Stimulated activated effector memory CD8-positive, alpha-beta T cell treated with anti-CD3 and anti-CD28 coated beads, Interleukin-12 subunit alpha, Interleukin-12 subunit beta, amount 100 ng/mL, for 72 hours (primary cell): Measurements from ENCODE around the gene SLC1A2.
A peak's percentile ranks its signal among the peaks of the same experiment; 100 is the strongest.

Source experiments
- ATAC-seq: fragments of 150-1000 bp; cut with Tn5 transposase; 2 replicates; pipeline ENCODE4 v1.10.0; 2021
- DNase-seq, 2 donors: peaks; one replicate each; pipeline ENCODE4 v3.0.0; 2021 to 2022; ENCODE audit warnings: low spot score in 2 of 2
- H3K27ac Mint-ChIP-seq: one replicate; pipeline ENCODE4 v1.8.0; 2022; ENCODE audit warnings: mild to moderate bottlenecking, mixed read lengths
- H3K36me3 Mint-ChIP-seq: one replicate; pipeline ENCODE4 v1.8.0; 2022; ENCODE audit warnings: mild to moderate bottlenecking, mixed read lengths
- H3K4me1 Mint-ChIP-seq: one replicate; pipeline ENCODE4 v1.8.0; 2022; ENCODE audit warnings: mixed read lengths
- H3K4me3 Mint-ChIP-seq: one replicate; pipeline ENCODE4 v1.8.0; 2022; ENCODE audit warnings: mild to moderate bottlenecking, mixed read lengths
- H3K9me3 Mint-ChIP-seq: one replicate; pipeline ENCODE4 v1.8.0; 2022; ENCODE audit warnings: mixed read lengths

SLC1A2 gene

DNA sequence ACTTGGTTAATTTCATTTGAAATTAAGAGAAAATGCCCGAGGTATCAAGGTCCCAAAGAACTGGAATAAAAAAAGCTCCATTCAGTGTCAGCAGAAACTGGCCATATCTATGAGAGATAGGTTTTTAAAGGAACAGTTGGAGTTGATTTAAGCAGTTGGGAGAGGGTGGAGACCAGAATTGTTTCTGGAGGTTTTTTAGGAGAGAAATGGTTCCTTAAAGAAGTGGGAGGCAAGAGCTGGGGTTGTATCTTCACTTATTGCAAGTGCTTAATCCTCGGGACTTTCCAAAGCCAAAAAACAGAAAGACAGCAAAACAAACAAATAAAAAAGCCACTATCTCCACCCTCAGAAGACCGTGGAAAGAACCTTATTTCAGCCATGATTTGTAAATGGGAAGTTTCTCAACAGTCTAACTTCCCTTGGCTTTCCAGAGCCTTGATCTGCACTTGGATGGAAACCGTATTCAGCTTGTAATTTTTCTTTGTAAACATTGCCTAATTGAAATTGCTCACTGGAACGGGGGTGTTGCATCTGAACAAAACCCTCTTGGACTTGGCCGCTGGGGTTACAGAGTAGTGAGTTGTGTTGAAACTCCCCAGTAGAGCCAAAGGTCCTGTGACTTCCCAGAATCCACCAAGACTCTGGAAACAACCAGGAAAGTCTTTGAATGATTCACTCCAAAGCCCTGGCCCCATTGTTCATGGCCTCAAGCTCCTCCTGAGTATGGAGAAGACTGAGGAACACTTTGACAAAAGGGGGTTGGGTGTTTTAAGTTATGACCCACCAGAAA lies 115.6 kb downstream of the SLC1A2 start:
- H3K4me1 Mint-ChIP-seq = peaks cover 19% of the 10 kb centered on the region
- H3K4me3 Mint-ChIP-seq = no peak overlapping the region
- H3K27ac Mint-ChIP-seq = peak overlapping the region; percentile 9
- H3K36me3 Mint-ChIP-seq = no peaks in the 10 kb centered on the region
- no peak for DNase-seq
- H3K9me3 Mint-ChIP-seq = no peaks in the 10 kb centered on the region
- ATAC-seq = no peak

DNA sequence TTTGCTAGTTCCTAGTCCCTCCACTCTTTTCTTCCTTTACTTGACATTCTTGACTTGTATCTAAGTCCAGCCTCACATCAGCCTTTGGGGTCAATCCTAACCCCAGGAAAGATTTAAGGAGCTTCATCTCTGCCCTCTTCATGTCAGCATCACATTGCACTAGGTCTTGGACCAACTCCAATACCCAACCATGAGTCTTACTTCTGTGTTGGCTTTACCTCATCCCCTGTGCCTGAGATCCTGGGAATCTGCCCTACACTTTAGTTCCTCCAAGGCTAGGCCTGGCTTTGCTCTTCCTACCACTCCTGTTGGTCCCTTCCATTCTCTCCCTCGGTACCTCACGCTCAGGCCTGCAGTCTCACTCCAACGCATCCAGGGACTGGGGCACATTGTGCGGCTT lies 117.0 kb downstream of the SLC1A2 start:
- peaks cover 19% of the 10 kb centered on the region for H3K4me1 Mint-ChIP-seq
- ATAC-seq (no peak), DNase-seq (no peak)
- no peak overlapping the region for H3K4me3 Mint-ChIP-seq
- H3K36me3 Mint-ChIP-seq = no peaks in the 10 kb centered on the region
- H3K27ac Mint-ChIP-seq = no peak overlapping the region
- no peaks in the 10 kb centered on the region for H3K9me3 Mint-ChIP-seq

DNA sequence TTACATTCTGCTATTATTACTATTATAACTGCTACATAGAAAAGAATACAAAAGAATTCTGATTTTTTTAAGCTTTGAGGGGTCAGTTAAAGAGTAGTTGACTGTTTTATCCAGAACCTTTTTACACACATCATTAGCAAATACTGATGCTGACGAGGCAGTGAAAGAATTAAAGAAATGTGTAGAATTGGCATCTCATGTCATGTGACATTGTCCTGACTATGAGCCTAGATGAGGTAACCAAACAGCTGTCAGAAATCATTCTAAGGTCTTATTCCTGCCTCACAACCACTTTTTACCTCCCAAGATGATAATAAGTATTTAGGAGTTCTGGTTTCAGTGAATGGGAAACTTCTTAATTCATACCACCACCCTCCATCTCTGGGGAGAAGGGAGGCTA lies 121.0 kb downstream of the SLC1A2 start:
- Mint-ChIP-seq H3K9me3 (no peaks in the 10 kb centered on the region), H3K27ac (no peak overlapping the region), H3K36me3 (no peaks in the 10 kb centered on the region), H3K4me1 (peaks cover 7% of the 10 kb centered on the region), H3K4me3 (no peak overlapping the region)
- ATAC-seq = no peak
- DNase-seq = no peak

DNA sequence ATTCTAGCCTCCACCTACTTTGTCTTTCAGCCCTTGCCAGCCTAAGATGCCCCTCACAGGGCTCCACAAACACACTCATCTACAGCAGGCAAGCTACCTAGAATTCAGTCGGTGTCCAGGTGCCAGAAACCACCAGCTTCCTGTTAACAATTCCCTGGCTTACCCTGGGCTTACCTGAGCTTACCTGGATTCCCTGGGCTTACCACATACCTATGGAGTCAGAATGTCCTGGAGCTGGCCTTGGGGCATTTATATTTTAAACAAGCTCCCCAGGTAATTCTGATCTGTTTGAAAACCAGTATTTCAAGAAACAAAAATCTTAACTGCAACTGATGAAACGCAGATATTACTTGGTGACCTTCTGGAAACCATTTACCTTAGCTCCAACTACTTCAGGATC lies 123.6 kb downstream of the SLC1A2 start:
- no peak for ATAC-seq

DNA sequence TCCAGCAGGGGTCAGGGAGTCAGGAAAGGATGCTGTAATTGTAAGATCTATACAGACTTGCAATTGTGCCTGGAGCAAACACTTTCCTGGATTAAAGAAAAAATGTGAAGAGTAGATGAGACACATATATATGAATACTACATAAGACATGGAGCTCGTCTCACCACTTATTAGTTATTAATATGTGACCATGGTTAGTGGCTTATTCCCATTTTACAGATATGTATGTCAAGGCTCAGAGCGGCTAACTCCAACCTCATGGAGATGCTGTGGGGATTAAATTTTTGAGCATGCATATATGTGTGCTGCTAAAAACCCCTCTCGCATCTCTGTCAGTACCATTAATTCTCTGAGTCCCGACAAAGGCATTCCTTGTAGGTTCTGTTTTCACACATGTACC lies 125.7 kb downstream of the SLC1A2 start:
- H3K4me3 Mint-ChIP-seq = no peak overlapping the region
- H3K4me1 Mint-ChIP-seq = peaks cover 26% of the 10 kb centered on the region
- H3K36me3 Mint-ChIP-seq = no peaks in the 10 kb centered on the region
- ATAC-seq (no peak), DNase-seq (no peak)
- H3K27ac Mint-ChIP-seq = no peak overlapping the region
- H3K9me3 Mint-ChIP-seq = no peaks in the 10 kb centered on the region

More for the DNA sequence above, 123.6 kb downstream of the SLC1A2 start:
- Mint-ChIP-seq H3K9me3 (no peaks in the 10 kb centered on the region), H3K4me1 (peaks cover 21% of the 10 kb centered on the region), H3K27ac (no peak overlapping the region), H3K4me3 (no peak overlapping the region), H3K36me3 (no peaks in the 10 kb centered on the region)
- DNase-seq = no peak

DNA sequence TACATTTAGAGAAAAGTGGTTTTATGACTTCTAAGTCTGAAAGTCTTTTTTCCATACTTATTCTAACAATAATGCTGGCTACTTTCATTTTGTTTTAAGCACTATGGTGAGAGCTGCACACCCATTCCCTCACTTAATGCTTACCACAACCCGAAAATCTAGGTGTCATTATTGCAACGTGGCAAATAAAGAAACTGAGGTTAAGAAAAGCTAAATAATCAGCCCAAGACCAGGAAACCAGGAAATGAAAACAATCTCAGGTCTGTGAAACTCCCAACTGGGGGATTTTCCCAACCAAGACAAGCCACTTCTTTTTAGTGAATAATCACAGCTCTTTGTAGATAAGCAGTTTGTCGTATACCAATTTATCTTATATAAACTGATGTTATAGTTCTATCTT lies 126.3 kb downstream of the SLC1A2 start:
- ATAC-seq = no peak
- H3K4me3 Mint-ChIP-seq = no peak overlapping the region

DNA sequence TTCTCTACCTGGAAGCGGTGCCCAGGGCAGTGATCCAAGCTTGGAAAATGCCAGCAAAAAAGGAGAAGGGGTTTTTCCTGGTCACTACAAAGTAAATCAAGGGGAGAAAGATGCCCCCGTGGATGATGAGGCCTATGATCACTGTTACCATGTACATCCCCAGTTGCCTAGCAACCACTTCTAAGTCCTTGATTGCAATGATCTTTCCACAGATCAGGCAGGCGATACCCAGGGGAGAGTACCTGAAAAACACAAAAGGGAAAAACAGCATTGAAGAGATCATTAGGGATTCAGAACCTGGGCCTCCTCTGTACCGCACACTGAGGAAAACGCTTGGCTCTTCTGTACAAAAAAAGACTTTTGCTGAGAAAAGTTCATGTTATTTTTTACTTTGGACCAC lies 127.1 kb downstream of the SLC1A2 start:
- no peak for DNase-seq
- Mint-ChIP-seq H3K9me3 (no peaks in the 10 kb centered on the region), H3K36me3 (no peaks in the 10 kb centered on the region), H3K27ac (no peak overlapping the region), H3K4me3 (no peak overlapping the region), H3K4me1 (peaks cover 26% of the 10 kb centered on the region)
- ATAC-seq = no peak

More for the DNA sequence above, 126.3 kb downstream of the SLC1A2 start:
- no peak for DNase-seq
- Mint-ChIP-seq H3K36me3 (no peaks in the 10 kb centered on the region), H3K9me3 (no peaks in the 10 kb centered on the region), H3K4me1 (peaks cover 26% of the 10 kb centered on the region), H3K27ac (no peak overlapping the region)

DNA sequence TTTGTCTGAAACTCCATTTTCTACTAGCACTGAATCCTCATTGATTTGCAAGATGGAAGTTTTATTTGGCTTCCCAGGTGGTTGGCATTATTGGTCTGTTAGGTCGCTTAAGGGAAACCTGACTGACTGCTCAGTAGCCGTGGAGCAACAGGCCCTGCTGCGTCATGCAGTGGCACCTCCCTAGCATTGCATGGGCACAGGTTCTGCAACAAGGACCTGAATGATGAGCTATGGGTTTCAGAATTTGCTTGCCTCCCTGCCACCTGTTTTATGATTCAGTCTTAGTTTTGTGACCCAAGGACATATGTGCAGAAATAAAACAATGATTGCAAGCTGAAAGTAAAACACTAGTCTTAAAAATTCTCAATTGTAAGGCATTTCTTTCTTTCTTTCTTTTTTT lies 128.5 kb downstream of the SLC1A2 start:
- H3K4me3 Mint-ChIP-seq = no peak overlapping the region
- no peak overlapping the region for H3K27ac Mint-ChIP-seq
- DNase-seq (no peak), ATAC-seq (peak; percentile 32)
- no peaks in the 10 kb centered on the region for H3K36me3 Mint-ChIP-seq
- no peaks in the 10 kb centered on the region for H3K9me3 Mint-ChIP-seq
- H3K4me1 Mint-ChIP-seq = peaks cover 21% of the 10 kb centered on the region

DNA sequence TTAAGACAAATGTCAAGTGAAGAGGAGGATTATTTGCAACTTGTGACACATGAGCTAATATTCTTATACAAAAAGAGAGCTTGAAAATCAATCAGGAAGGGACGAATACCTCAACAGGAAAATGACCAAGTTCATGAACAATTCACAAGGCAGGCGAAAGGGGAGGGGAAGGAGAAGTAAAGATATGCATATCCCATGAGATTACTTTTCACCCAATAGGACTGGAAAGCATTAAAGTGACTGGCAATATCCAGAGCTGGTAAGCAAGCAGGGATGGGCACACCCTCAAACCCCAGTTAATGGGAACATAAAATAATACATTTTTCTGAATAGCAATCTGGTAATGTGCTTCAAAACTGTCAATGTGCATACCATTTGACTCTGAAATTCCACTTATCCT lies 129.5 kb downstream of the SLC1A2 start:
- DNase-seq (no peak), ATAC-seq (no peak)
- Mint-ChIP-seq H3K27ac (no peak overlapping the region), H3K4me3 (no peak overlapping the region), H3K36me3 (no peaks in the 10 kb centered on the region), H3K9me3 (no peaks in the 10 kb centered on the region), H3K4me1 (peaks cover 21% of the 10 kb centered on the region)

DNA sequence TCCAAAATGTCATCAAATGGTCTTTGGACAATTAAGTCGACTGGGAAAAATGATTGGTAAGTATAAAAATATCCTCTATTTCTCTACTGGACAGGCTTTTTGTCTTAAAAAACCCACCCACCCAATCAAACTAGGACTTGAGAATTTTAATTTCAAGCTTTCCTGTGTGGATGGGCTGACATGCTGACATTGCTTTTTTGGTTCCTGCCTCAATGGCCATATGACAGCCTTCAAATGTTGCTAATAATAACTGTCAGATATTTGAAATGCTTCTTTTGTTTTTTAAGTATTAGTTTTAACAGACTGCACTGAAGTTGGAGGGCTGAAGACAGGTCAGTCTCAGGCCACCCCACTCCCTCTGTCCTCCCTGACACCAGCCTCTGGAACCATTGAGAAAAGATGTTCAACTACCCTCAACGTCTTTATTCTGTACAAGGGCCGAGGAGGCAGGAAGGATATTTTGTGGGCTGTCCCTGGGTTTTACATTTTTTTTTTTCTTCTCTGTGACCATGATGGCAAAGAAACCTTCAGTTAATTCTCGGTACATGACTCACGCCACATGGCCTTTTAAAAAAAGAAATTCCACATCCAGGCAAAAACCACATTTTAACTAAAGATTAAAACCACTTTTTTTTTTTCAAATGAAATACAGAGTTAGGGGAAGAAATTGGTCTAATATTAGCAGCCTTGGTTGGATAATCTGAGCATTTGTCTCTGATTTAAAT lies 130.4 kb downstream of the SLC1A2 start:
- ATAC-seq = peak; percentile 40
- Mint-ChIP-seq H3K4me1 (peaks cover 21% of the 10 kb centered on the region), H3K9me3 (no peaks in the 10 kb centered on the region), H3K36me3 (no peaks in the 10 kb centered on the region), H3K4me3 (no peak overlapping the region), H3K27ac (peak overlapping the region; percentile 48)
- no peak for DNase-seq

DNA sequence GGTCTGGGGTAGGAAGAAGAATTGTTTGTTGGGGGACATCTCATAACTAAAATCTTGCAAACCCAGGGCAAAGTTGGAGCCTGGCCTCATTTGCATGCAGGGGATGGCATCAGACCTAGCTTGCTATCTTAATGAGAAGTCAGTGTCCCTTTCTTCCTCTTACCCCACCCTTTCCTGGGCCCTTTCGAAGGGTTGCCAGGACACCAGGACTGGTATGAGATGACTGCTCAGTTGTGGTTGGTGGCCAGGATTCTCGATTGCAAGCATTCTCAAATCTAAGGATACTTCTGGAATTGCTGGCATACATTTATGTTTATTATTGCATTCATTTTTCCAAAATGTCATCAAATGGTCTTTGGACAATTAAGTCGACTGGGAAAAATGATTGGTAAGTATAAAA lies 131.0 kb downstream of the SLC1A2 start:
- Mint-ChIP-seq H3K36me3 (no peaks in the 10 kb centered on the region), H3K9me3 (no peaks in the 10 kb centered on the region), H3K4me1 (peaks cover 18% of the 10 kb centered on the region), H3K27ac (no peak overlapping the region), H3K4me3 (no peak overlapping the region)
- no peak for DNase-seq
- ATAC-seq = no peak

DNA sequence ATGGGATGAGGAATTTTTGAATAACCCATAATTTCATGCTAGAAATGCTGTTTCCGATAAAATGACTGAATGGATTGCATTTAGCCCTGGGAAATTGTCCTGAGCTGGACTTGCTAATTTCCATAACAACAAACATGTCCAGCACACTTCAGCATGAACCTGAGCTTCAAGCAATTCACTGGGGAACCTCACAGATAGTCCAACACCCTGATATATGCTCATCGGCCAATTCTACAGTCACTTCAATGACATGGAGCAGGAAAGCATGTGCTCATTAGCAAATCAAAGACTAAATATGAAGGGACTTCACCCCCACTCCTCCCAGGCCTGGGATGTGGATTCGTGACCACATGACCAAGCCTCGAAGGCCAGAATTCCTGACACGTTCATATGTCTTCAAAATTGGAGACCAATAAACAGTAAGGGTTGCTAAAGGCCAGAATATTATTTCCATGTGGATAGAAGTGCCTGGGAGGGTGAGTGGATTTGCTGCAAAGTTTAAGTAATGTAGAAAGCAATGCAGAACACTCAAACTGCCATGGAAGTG lies 131.9 kb downstream of the SLC1A2 start:
- Mint-ChIP-seq H3K9me3 (no peaks in the 10 kb centered on the region), H3K27ac (no peak overlapping the region), H3K36me3 (no peaks in the 10 kb centered on the region), H3K4me3 (no peak overlapping the region), H3K4me1 (peaks cover 16% of the 10 kb centered on the region)
- ATAC-seq (no peak), DNase-seq (no peak)

DNA sequence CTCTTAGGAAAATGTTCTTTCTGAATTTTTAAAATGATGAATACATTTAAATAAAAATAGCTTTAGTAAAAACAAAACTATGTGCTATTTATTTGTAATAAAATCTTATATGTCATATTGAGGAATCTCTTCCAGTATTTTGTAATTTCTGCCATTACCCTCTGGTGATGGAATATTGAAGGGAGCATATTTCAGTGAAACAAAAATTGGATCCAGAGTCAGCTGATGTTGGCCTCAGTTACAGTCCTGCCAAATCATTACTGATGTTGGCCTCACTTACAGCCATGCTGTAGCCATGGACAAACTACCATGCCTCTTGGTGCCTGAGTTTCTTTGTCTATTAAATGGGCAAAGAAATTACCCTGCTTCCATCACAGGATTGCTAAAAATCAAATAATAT lies 133.2 kb downstream of the SLC1A2 start:
- no peaks in the 10 kb centered on the region for H3K9me3 Mint-ChIP-seq

DNA sequence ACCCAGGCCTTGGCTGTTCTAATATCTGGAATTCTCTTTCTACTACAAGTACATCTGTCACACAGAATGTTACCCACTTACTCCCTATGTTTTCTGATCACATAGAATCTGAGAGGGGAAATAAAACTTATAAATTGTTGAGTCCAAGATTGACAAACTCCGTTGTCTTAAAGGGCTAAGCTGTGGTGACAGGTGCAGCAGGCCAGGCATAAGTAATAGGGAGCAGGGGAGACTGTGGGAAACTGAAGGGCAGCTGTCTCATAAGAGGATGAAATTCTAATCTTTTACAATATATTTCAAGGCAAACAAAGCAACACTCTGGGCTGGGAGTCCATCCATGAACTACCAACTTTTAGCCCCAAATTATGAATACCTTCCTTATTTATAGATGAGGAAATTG lies 133.9 kb downstream of the SLC1A2 start:
- Mint-ChIP-seq H3K9me3 (no peaks in the 10 kb centered on the region), H3K4me1 (peaks cover 16% of the 10 kb centered on the region), H3K27ac (no peak overlapping the region), H3K4me3 (no peak overlapping the region), H3K36me3 (no peaks in the 10 kb centered on the region)
- DNase-seq (no peak), ATAC-seq (no peak)

More for the DNA sequence above, 133.2 kb downstream of the SLC1A2 start:
- H3K4me1 Mint-ChIP-seq = peaks cover 16% of the 10 kb centered on the region
- H3K4me3 Mint-ChIP-seq = no peak overlapping the region
- DNase-seq (no peak), ATAC-seq (no peak)
- H3K27ac Mint-ChIP-seq = no peak overlapping the region
- no peaks in the 10 kb centered on the region for H3K36me3 Mint-ChIP-seq

DNA sequence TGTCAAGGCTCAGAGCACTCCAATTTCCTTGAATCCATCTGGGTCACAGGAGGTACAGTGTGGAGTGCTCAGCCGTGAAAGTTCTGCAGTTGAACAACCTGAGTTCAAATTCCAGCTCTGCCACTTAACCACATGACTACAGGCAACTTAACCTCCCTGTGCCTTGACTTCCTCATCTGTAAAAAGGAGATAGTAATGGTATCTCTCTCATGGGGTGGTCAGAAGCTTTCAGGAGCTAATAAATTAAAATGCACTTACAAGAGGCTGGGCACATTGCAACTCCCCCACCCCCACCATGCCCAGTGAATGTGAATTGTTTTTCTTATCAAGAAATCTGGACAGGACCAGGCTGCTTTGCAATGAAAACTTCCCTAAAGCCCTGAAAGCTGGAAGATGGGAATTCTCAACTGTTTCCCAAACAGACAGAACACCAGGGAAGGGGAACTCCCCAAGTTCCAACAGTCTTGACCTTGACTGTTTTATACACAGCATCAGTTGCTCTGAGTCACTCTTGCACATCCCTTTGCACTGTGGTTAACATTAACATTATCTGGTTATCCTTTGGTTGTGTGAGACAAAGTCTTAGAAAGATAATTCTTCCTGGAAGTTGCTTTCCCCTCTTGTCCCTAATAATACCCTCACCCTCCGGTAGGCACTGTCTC lies 137.0 kb downstream of the SLC1A2 start:
- Mint-ChIP-seq H3K4me1 (peaks cover 11% of the 10 kb centered on the region), H3K9me3 (no peaks in the 10 kb centered on the region), H3K36me3 (no peaks in the 10 kb centered on the region), H3K4me3 (no peak overlapping the region), H3K27ac (no peak overlapping the region)
- ATAC-seq (peak; percentile 86), DNase-seq (no peak)
